GM12865 (cell line): ENCODE measurements around the gene TMEM179B.

Experiments
- DNase-seq: peaks from one replicate; pipeline ENCODE4 v3.0.0; 2010; ENCODE audit warnings: low read depth
- H3K4me3 ChIP-seq: 2 replicates; pipeline ENCODE4 v1.5.1; 2011; ENCODE audit warnings: mild to moderate bottlenecking, low read depth, low read length, control low read depth
- TF ChIP-seq, protein P1 (sequence below): IDR thresholded peaks from 2 replicates; pipeline ENCODE4 v1.5.1; 2011; ENCODE audit warnings: low read length, control low read depth, low read depth, inconsistent platforms; ENCODE audit not compliant: insufficient read depth; ENCODE audit errors: missing control alignments

Gene TMEM179B

DNA sequence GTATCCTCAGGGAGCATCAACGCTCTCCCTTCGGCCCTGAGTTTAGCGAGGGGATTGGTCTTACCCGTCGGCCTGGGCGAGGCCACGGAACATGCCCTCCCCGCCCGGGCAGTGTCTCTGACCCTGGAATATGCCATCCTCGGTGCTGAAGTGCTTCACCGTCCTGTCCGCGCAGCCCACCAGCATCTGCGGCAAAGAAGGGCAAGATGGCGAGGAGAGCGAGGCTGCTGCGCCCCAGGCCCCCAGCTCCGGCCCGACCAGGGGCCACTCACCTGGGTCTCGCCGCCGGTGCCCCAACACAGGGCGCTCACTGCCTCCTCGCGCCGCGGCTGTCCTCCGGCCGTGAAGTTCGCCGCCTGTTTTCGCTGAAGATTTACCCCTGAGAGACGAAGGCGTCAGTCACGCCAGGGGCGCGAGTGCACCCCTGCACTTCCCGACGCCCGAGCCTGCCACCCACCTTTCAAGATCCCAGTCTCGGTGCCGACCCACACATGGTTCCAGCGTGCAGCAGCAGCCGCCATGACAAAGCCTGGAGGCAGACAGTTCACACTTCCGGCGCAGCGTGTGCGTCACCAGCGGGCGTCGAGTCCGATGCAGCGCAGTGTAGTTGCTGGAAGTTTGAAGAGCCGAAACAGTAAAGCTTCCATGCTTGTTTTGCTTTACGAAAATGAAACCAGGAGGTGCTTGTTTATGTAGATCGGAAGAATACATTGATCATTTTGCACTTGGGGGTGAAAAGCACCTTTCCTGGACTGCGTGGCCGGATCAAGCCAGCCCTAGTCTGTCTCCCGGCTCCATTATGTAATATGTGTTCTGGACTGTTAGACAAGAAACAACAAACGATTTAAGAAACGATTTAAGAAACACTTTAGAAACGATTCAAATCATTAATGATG is 52.1 kb downstream of the TMEM179B start, which contains the start of gene WDR74:
Gene WDR74, minus strand, starts transcription at position 541 of the 896 bp plus-strand sequence. Its CDS starts 20 bp downstream, at position 521.
- DNase-seq, result peak; percentile 97
- TF ChIP-seq, protein P1, sequence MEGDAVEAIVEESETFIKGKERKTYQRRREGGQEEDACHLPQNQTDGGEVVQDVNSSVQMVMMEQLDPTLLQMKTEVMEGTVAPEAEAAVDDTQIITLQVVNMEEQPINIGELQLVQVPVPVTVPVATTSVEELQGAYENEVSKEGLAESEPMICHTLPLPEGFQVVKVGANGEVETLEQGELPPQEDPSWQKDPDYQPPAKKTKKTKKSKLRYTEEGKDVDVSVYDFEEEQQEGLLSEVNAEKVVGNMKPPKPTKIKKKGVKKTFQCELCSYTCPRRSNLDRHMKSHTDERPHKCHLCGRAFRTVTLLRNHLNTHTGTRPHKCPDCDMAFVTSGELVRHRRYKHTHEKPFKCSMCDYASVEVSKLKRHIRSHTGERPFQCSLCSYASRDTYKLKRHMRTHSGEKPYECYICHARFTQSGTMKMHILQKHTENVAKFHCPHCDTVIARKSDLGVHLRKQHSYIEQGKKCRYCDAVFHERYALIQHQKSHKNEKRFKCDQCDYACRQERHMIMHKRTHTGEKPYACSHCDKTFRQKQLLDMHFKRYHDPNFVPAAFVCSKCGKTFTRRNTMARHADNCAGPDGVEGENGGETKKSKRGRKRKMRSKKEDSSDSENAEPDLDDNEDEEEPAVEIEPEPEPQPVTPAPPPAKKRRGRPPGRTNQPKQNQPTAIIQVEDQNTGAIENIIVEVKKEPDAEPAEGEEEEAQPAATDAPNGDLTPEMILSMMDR, result no peak
- H3K4me3 ChIP-seq, result peak within 1 kb of the TSS; percentile 84
